ENCODE data around the gene C11orf24. TPM values are rescaled to one million over a fixed set of nuclear protein-coding genes. Genes with fewer than 3 reads are reported as not detected.

The C11orf24 gene
- total and polyA plus RNA-seq, 9 of the 15 experiments (the other 6 are each of a cell fraction or from before 2014, with no cell fraction given): 2.0 to 65.2 (median 32.5) TPM

GRCh38 chr11:68269414-68270081, 2.2 kb downstream of the C11orf24 start (continued):
- TF ChIP-seq POLR2B (IDR thresholded peaks at IDR 0.05; ENCODE audit: low read depth, partially characterized antibody): peak; percentile 71
- peak; percentile 20; the same call in 1 of the 2 replicates for TF ChIP-seq EP400 (IDR thresholded peaks at IDR 0.05)
- no peak for TF ChIP-seq ZNF507 (tag; conservative IDR thresholded peaks at IDR 0.05)
- TF ChIP-seq IRF1 (CRISPR knock-in tag; IDR thresholded peaks at IDR 0.05; ENCODE audit: borderline replicate concordance): no peak
- TF ChIP-seq JUN (IDR thresholded peaks at IDR 0.05; ENCODE audit: borderline replicate concordance, low read depth, low read length): 0 out of 2 replicates have a peak, but pooled peaks have one; percentile 39
- no peak for TF ChIP-seq JUN (CRISPR knock-in tag; IDR thresholded peaks at IDR 0.05; ENCODE audit: borderline replicate concordance)
- no peak for TF ChIP-seq THRA (IDR thresholded peaks at IDR 0.05)
- TF ChIP-seq SRSF3 (IDR thresholded peaks at IDR 0.05; ENCODE audit: insufficient read depth, low read length): no peak
- no peak for TF ChIP-seq IRF9 (tag; IDR thresholded peaks at IDR 0.05)
- TF ChIP-seq MTF1 (CRISPR knock-in tag; IDR thresholded peaks at IDR 0.05; ENCODE audit: borderline replicate concordance): no peak
- TF ChIP-seq CREB1 (IDR thresholded peaks at IDR 0.05): no peak
- TF ChIP-seq CREB1 (CRISPR knock-in tag; IDR thresholded peaks at IDR 0.05): 0 out of 2 replicates have a peak, but pooled peaks have one; percentile 25
- TF ChIP-seq SAP30 (IDR thresholded peaks at IDR 0.05; ENCODE audit: borderline replicate concordance, insufficient read depth, low read depth, low read length, poor library complexity, severe bottlenecking): no peak
- TF ChIP-seq MXI1 (IDR thresholded peaks at IDR 0.05; ENCODE audit: low read depth, low read length): no peak
- no peak for TF ChIP-seq NELFE (IDR thresholded peaks at IDR 0.05; ENCODE audit: insufficient read depth, insufficient read length)
- no peak for TF ChIP-seq HMG20B (CRISPR knock-in tag; IDR thresholded peaks at IDR 0.05)
- TF ChIP-seq HNRNPH1 (optimal IDR thresholded peaks at IDR 0.05; ENCODE audit: low read depth, low read length): no peak
- TF ChIP-seq HSF4 (CRISPR knock-in tag; IDR thresholded peaks at IDR 0.05; ENCODE audit: borderline replicate concordance): no peak; the same call in 1 of the 2 replicates
- TF ChIP-seq E2F8 (IDR thresholded peaks at IDR 0.05; ENCODE audit: low read depth, partially characterized antibody): no peak
- TF ChIP-seq CHCHD3 (CRISPR knock-in tag; IDR thresholded peaks at IDR 0.05): no peak
- no peak for TF ChIP-seq NEUROD1 (IDR thresholded peaks at IDR 0.05; ENCODE audit: borderline replicate concordance, low read depth, low read length, partially characterized antibody)
- no peak for TF ChIP-seq ZNF780A (CRISPR knock-in tag; IDR thresholded peaks at IDR 0.05)
- TF ChIP-seq DPF2 (IDR thresholded peaks at IDR 0.05): 0 out of 2 replicates have a peak, but pooled peaks have one; percentile 34
- TF ChIP-seq ZNF133 (CRISPR knock-in tag; IDR thresholded peaks at IDR 0.05): no peak
